GM18520 (cell line): Measurements from ENCODE around the gene CCL28.
"Not testable (repeated sequence)": the region's sequence is repeated elsewhere in the genome, so short reads cannot be mapped to it uniquely, and the experiment has no call there.

Experiments
- ATAC-seq: cut with Tn5 transposase; IDR thresholded peaks from one replicate; pipeline ENCODE4 v1.9.1; 2021; ENCODE audit not compliant: unreplicated experiment

The CCL28 gene

GRCh38 chr5:43412156-43412555, at the start of gene CCL28:
TSS of gene CCL28 (minus strand) at chr5:43412391. CDS start at chr5:43412316, 75 bp downstream.
- no peak for ATAC-seq

GRCh38 chr5:43461066-43461465, 48.9 kb upstream of the CCL28 start:
- no peak for ATAC-seq

- no peak for ATAC-seq
These were observed 44.4 kb upstream of the CCL28 start for GRCh38 chr5:43456556-43456955.

- not testable (repeated sequence) for ATAC-seq
These were observed 29.4 kb upstream of the CCL28 start for GRCh38 chr5:43441575-43441974.

GRCh38 chr5:43437062-43437660, 25.0 kb upstream of the CCL28 start:
- ATAC-seq, result no peak

- no peak for ATAC-seq
These were observed 21.2 kb upstream of the CCL28 start for GRCh38 chr5:43433382-43433781.

GRCh38 chr5:43432486-43433375, 20.5 kb upstream of the CCL28 start:
- ATAC-seq, result no peak

GRCh38 chr5:43429706-43430105, 17.5 kb upstream of the CCL28 start:
- ATAC-seq, result no peak

GRCh38 chr5:43429016-43429415, 16.8 kb upstream of the CCL28 start:
- ATAC-seq, result no peak

- no peak for ATAC-seq
These were observed 15.1 kb upstream of the CCL28 start for GRCh38 chr5:43427306-43427705.

- no peak for ATAC-seq
These were observed 13.8 kb upstream of the CCL28 start for GRCh38 chr5:43425983-43426382.

- ATAC-seq, result not testable (repeated sequence)
These were observed 10.9 kb upstream of the CCL28 start for GRCh38 chr5:43423086-43423485.

- ATAC-seq, result no peak
These were observed 10.0 kb upstream of the CCL28 start for GRCh38 chr5:43422143-43422542.

- ATAC-seq, result no peak
These were observed 9.4 kb upstream of the CCL28 start for GRCh38 chr5:43421450-43422133.

GRCh38 chr5:43420241-43420640, 8.1 kb upstream of the CCL28 start:
- ATAC-seq, result no peak

- no peak for ATAC-seq
These were observed 6.4 kb upstream of the CCL28 start for GRCh38 chr5:43418561-43418960.

- ATAC-seq, result no peak
These were observed 4.7 kb upstream of the CCL28 start for GRCh38 chr5:43416803-43417394.

GRCh38 chr5:43415935-43416802, 4.0 kb upstream of the CCL28 start:
- no peak for ATAC-seq

GRCh38 chr5:43413966-43414365, 1.8 kb upstream of the CCL28 start:
- ATAC-seq, result no peak

GRCh38 chr5:43412644-43413043, 453 bp upstream of the CCL28 start:
- no peak for ATAC-seq
